GM12872 (cell line): ENCODE results near the gene RNF32.

Source experiments
- CTCF ChIP-seq: IDR thresholded peaks from 3 replicates; pipeline ENCODE4 v1.5.1; 2011; ENCODE audit warnings: low read depth, mild to moderate bottlenecking, low read length, moderate library complexity; ENCODE audit not compliant: insufficient read depth

Gene RNF32

GRCh38 chr7:156656598-156656997 is 16.0 kb downstream of the RNF32 start:
- no peak for TF ChIP-seq CTCF

- TF ChIP-seq CTCF, result no peak
Observed at GRCh38 chr7:156657681-156658080, 17.1 kb downstream of the RNF32 start.

- no peak for TF ChIP-seq CTCF
Observed at GRCh38 chr7:156659203-156659602, 18.6 kb downstream of the RNF32 start.

GRCh38 chr7:156659961-156660360 is 19.4 kb downstream of the RNF32 start:
- no peak for TF ChIP-seq CTCF

GRCh38 chr7:156661637-156662036 is 21.1 kb downstream of the RNF32 start:
- no peak for TF ChIP-seq CTCF

GRCh38 chr7:156662277-156662676 is 21.7 kb downstream of the RNF32 start:
- TF ChIP-seq CTCF, result no peak

GRCh38 chr7:156665101-156665500 is 24.5 kb downstream of the RNF32 start:
- TF ChIP-seq CTCF, result no peak
